ENCODE data around the gene GP1BA. TPM values are rescaled to one million over a fixed set of nuclear protein-coding genes. Genes with fewer than 3 reads are reported as not detected.

Gene GP1BA
- total and polyA plus RNA-seq, 2 donors (not counting 1 experiment from before 2014, with no cell fraction given): 0.06 TPM; not detected in 1

- Histone ChIP-seq H3K27me3 (replicated peaks in 1 of 4; ENCODE audit: control extremely low read depth in 1 of 4, control insufficient read depth in 3 of 4, insufficient read depth in 4 of 4, low read length in 3 of 4) (peaks cover 0 to 27% (median 10%) of the 10 kb centered on the region in 4 experiments), H3K36me3 (replicated peaks in 1 of 2; ENCODE audit: control extremely low read depth in 1 of 2, control insufficient read depth in 1 of 2, extremely low read depth in 1 of 2, insufficient read depth in 2 of 2, low read length in 1 of 2) (peaks cover 0 to 24% of the 10 kb centered on the region in 2 experiments), H3K27ac (ENCODE audit: low read length in 2 of 2) (peak within 1 kb of the TSS in 1 of 2 donors; percentile 55), H3K4me1 (ENCODE audit: control insufficient read depth in 2 of 2, insufficient read depth in 2 of 2, low read length in 2 of 2) (peaks cover 45 to 53% of the 10 kb centered on the region in 2 donors), H2AFZ (ENCODE audit: insufficient read depth, low read depth, low read length, poor library complexity, severe bottlenecking) (peak within 1 kb of the TSS; percentile 69), H3K9me3 (ENCODE audit: control extremely low read depth in 1 of 3, control insufficient read depth in 2 of 3, insufficient read depth in 1 of 3, low read length in 2 of 3) (peaks cover 0 to 25% (median 0%) of the 10 kb centered on the region in 3 donors), H3K4me2 (replicated peaks; ENCODE audit: low read depth, low read length, poor library complexity, severe bottlenecking) (peak within 1 kb of the TSS; percentile 98), H4K20me1 (ENCODE audit: control insufficient read depth, insufficient read depth, low read length, poor library complexity, severe bottlenecking) (no peaks in the 10 kb centered on the region), H3K79me2 (ENCODE audit: control insufficient read depth, insufficient read depth, low read length) (no peaks in the 10 kb centered on the region), H3K9ac (ENCODE audit: low read length) (peak within 1 kb of the TSS; percentile 68), H3K4me3 (ENCODE audit: control extremely low read depth in 1 of 5, extremely low read depth in 1 of 5, insufficient read depth in 1 of 5, low read depth in 2 of 5, low read length in 4 of 5) (peak within 1 kb of the TSS; percentile 32 to 73 (median 66))
- Mint-ChIP-seq H3K4me1 (peaks cover 48% of the 10 kb centered on the region), H3K27ac (peak within 1 kb of the TSS; percentile 93), H3K9me3 (ENCODE audit: insufficient read depth) (no peaks in the 10 kb centered on the region), H3K27me3 (peaks cover 4% of the 10 kb centered on the region), H3K4me3 (peak within 1 kb of the TSS; percentile 93)
- intact Hi-C loops (cut with micrococcal nuclease): loop anchor here (1.0 to 5.0 kb wide), 4 partner anchors 68 to 332 kb away; partner anchors contain the start of genes PLD2, SPAG7 and ZFP3
- DNase-seq (peak; percentile 97), ATAC-seq (ENCODE audit: low read depth) (peak; percentile 83)
- POLR2A ChIA-PET: interaction anchor here (0.6 to 2.1 kb wide), 6 partner anchors 11 to 547 kb away, joined by 3 to 9 read pairs (median 4); partner anchors contain the start of genes RNF167, SLC25A11 and SPAG7
- CTCF ChIA-PET: interaction anchor here (0.7 to 4.0 kb wide), 9 partner anchors 10 to 190 kb away, joined by 3 to 15 read pairs (median 4); partner anchors contain the start of gene SPAG7
- TF ChIP-seq EZH2 (IDR thresholded peaks at IDR 0.05; ENCODE audit: borderline replicate concordance, insufficient read depth, low read depth, low read length, poor library complexity, severe bottlenecking) (no peak), CTCF (IDR thresholded peaks at IDR 0.05) (peak; percentile 14)
- 12% methylated on average over 60 of the region's 60 CpGs for WGBS (ENCODE audit: insufficient coverage)
Measured at GRCh38 chr17:4899341-4900230, 32.5 kb upstream of the GP1BA start, which contains the start of gene C17orf107. C17orf107 (plus strand) TSS chr17:4899536; CDS start chr17:4899763, 227 bp downstream.

Data from B cell (primary cell).